Panc1 (cell line): ENCODE data around the gene MNAT1. TPM values are rescaled to one million over a fixed set of nuclear protein-coding genes. Genes with fewer than 3 reads are reported as not detected.

Experiments used
- ATAC-seq: fragments of 200-7000 bp; cut with Tn5 transposase; 2 replicates; pipeline ENCODE4 v1.9.1; 2020; ENCODE audit warnings: mild to moderate bottlenecking, moderate library complexity
- Bru-seq: library from RNA; stranded (reverse); fragments of 400-500 nt; gene quantifications from one replicate; lab custom pipeline; 2021; lab: Mats Ljungman, UMichigan
- BruChase-seq, 2 experiments: library from RNA; stranded (reverse); fragments of 400-500 nt; gene quantifications; one replicate each; lab custom pipeline; 2021; lab: Mats Ljungman, UMichigan
- BruUV-seq: library from RNA; stranded (reverse); fragments of 400-500 nt; replicated peaks from 2 replicates; lab custom pipeline; 2021; lab: Mats Ljungman, UMichigan
- CTCF ChIA-PET: fragments of 300-600 bp; sonication (Branson Sonifier 250); formaldehyde crosslinking; loops from one replicate; lab custom pipeline; 2022; ENCODE audit warnings: antibody characterized with exemption; lab: Charles Lee
- POLR2A ChIA-PET: fragments of 300-600 bp; sonication (Branson Sonifier 250); formaldehyde crosslinking; loops from one replicate; lab custom pipeline; 2022; ENCODE audit warnings: antibody characterized with exemption; lab: Charles Lee
- DNase-seq: peaks from one replicate; pipeline ENCODE4 v3.0.0-alpha.2; 2010; ENCODE audit warnings: low read depth, low spot score
- H3K27ac ChIP-seq: 2 replicates; pipeline ENCODE4 v1.5.1; 2011; ENCODE audit warnings: mild to moderate bottlenecking, low read length, inconsistent platforms
- H3K27me3 ChIP-seq: fragments of 200-500 bp; sonication (Bioruptor generic); 2 replicates; pipeline ENCODE4 v1.6.0; 2014; ENCODE audit warnings: low read length, inconsistent platforms; ENCODE audit not compliant: control insufficient read depth, insufficient read depth
- H3K36me3 ChIP-seq: fragments of 200-500 bp; sonication (Bioruptor generic); 2 replicates; pipeline ENCODE4 v1.5.1; 2014; ENCODE audit warnings: inconsistent platforms, mild to moderate bottlenecking, low read length, moderate library complexity; ENCODE audit not compliant: control insufficient read depth, insufficient read depth
- H3K4me1 ChIP-seq: 2 replicates; pipeline ENCODE4 v1.5.1; 2011; ENCODE audit warnings: inconsistent platforms, mild to moderate bottlenecking, low read length, moderate library complexity; ENCODE audit not compliant: control insufficient read depth, insufficient read depth
- H3K4me3 ChIP-seq, 2 experiments: 2 replicates each; pipeline ENCODE4 v1.5.1; 2011 to 2012; ENCODE audit warnings: low read depth in 2 of 2, low read length in 2 of 2, mild to moderate bottlenecking in 2 of 2, inconsistent platforms in 1 of 2, moderate library complexity in 1 of 2
- H3K9me3 ChIP-seq: fragments of 200-500 bp; sonication (Bioruptor generic); 2 replicates; pipeline ENCODE4 v1.5.1; 2014; ENCODE audit warnings: low read depth, mild to moderate bottlenecking, inconsistent platforms, low read length, moderate library complexity; ENCODE audit not compliant: control insufficient read depth, insufficient read depth
- CTCF ChIP-seq: fragments of 450-650 bp; IDR thresholded peaks from 2 replicates; pipeline ENCODE4 v1.5.1; 2017; ENCODE audit warnings: mild to moderate bottlenecking
- POLR2AphosphoS5 ChIP-seq: IDR thresholded peaks from 2 replicates; pipeline ENCODE4 v1.6.1; 2012; ENCODE audit warnings: mild to moderate bottlenecking, low read depth, low read length, moderate library complexity
- REST ChIP-seq, 2 experiments: IDR thresholded peaks; 2 replicates each; pipeline ENCODE4 v1.6.1; 2011 to 2012; ENCODE audit warnings: low read depth in 2 of 2, control low read depth in 1 of 2, low read length in 1 of 2, mild to moderate bottlenecking in 1 of 2, moderate library complexity in 1 of 2; ENCODE audit not compliant: insufficient read depth in 1 of 2
- SIN3A ChIP-seq: IDR thresholded peaks from 2 replicates; pipeline ENCODE4 v1.6.1; 2012; ENCODE audit warnings: low read depth, mild to moderate bottlenecking, low read length, moderate library complexity, borderline replicate concordance; ENCODE audit not compliant: insufficient read depth
- TCF7L2 ChIP-seq: IDR thresholded peaks from 2 replicates; pipeline ENCODE4 v1.6.1; 2011; ENCODE audit warnings: mild to moderate bottlenecking, low read depth, low read length, inconsistent platforms
- in situ Hi-C: cut with HindIII; loops from 2 replicates; pipeline ENCODE4 v1.10.0; 2016; ENCODE audit warnings: low sequenced_read_pairs, low pct_unique_long_range_greater_than_20kb
- intact Hi-C: fragments of 100-400 bp; cut with micrococcal nuclease; formaldehyde crosslinking; loops from one replicate; pipeline ENCODE4 v1.10.0; 2022; ENCODE audit not compliant: unreplicated experiment
- long read RNA-seq: library from polyadenylated mRNA; unstranded; transcript quantifications from one replicate; pipeline ENCODE4 v2.0.0, GENCODE V29; 2021; ENCODE audit not compliant: unreplicated experiment
- polyA plus RNA-seq: library from polyadenylated mRNA; unstranded; fragments of >200 nt; gene quantifications from one replicate; pipeline ENCODE4 v1.2.1, GENCODE V29; 2012; ENCODE audit warnings: missing spikeins; ENCODE audit not compliant: insufficient read length
- total RNA-seq: library from RNA; stranded (reverse); gene quantifications from one replicate; pipeline ENCODE4 v1.2.1, GENCODE V29; 2021; ENCODE audit not compliant: unreplicated experiment

The MNAT1 gene
- total RNA-seq: 29.4 TPM
- 22.9 TPM for polyA plus RNA-seq
- Bru-seq, nascent RNA: percentile 73 among the genes with signal in this experiment
- BruChase-seq, experiment 1, labeled RNA remaining after a 2-hour chase: percentile 61 among the genes with signal in this experiment
- BruChase-seq, experiment 2, labeled RNA remaining after a 6-hour chase: percentile 60 among the genes with signal in this experiment
- long read RNA-seq, transcript MNAT1-201 (8 exons, 2,635 nt): major isoform, 24 of 36 reads
- long read RNA-seq, partial matches to known transcripts: 1 of 36 reads
- long read RNA-seq, other reads (novel, unspliced or antisense): 8 of 36 reads

- in situ Hi-C loops (no loop called here), intact Hi-C loops (no loop called here)
- Histone ChIP-seq H3K9me3 (no peaks in the 10 kb centered on the region), H3K27me3 (no peaks in the 10 kb centered on the region), H3K4me1 (no peaks in the 10 kb centered on the region; the same call in 1 of the 2 replicates), H3K36me3 (no peaks in the 10 kb centered on the region; the same call in 1 of the 2 replicates), H3K4me3 (peak within 1 kb of the TSS; percentile 89 to 96), H3K27ac (peak within 1 kb of the TSS; percentile 90)
- TSS peak; percentile 86 for BruUV-seq
- ChIA-PET POLR2A (no interaction called here), CTCF (no interaction called here)
- DNase-seq: peak; percentile 64
- peak; percentile 98 for ATAC-seq
- TF ChIP-seq TCF7L2 (peak; percentile 40; the same call in 1 of the 2 replicates), SIN3A (no peak), REST (IDR thresholded peaks at IDR 0.05; ENCODE audit: insufficient read depth in 1 of 2, low read depth in 2 of 2, low read length in 1 of 2) (0 out of 4 replicates have a peak, but pooled peaks of 1 of the 2 experiments have one; percentile 24), POLR2AphosphoS5 (peak; percentile 73), CTCF (no peak)
These were observed at the start of gene MNAT1 for GRCh38 chr14:60734465-60735242. Gene MNAT1, plus strand, starts transcription at chr14:60734761. Its CDS starts 102 bp downstream, at chr14:60734863.

GRCh38 chr14:60686865-60687264 lies 47.7 kb upstream of the MNAT1 start:
- no peak overlapping the region for H3K27ac ChIP-seq
- no peak for TF ChIP-seq SIN3A
- no peak for TF ChIP-seq TCF7L2
- TF ChIP-seq REST (IDR thresholded peaks at IDR 0.05; ENCODE audit: insufficient read depth in 1 of 2, low read depth in 2 of 2, low read length in 1 of 2): no peak
- no peak for TF ChIP-seq CTCF
- TF ChIP-seq POLR2AphosphoS5: no peak
- CTCF ChIA-PET: no interaction called here
- no peaks in the 10 kb centered on the region for H3K9me3 ChIP-seq
- POLR2A ChIA-PET: no interaction called here
- in situ Hi-C loops (no loop called here), intact Hi-C loops (no loop called here)
- H3K27me3 ChIP-seq: no peaks in the 10 kb centered on the region
- H3K4me3 ChIP-seq: no peak overlapping the region
- no peaks in the 10 kb centered on the region for H3K36me3 ChIP-seq
- BruUV-seq: no TSS peak
- ATAC-seq (no peak), DNase-seq (no peak)
- no peaks in the 10 kb centered on the region for H3K4me1 ChIP-seq
